Suprapubic skin (tissue), 3 donors: ENCODE results near the gene DNAAF9.

Source experiments
- CTCF ChIP-seq, 2 donors: fragments of 200-600 bp in 1 of 2; fragments of 450-650 bp in 1 of 2; sonication (generic) in 1 of 2; IDR thresholded peaks; one replicate each; pipeline ENCODE4 v1.5.1; 2016 to 2019; ENCODE audit warnings: antibody characterized with exemption in 2 of 2, mild to moderate bottlenecking in 1 of 2, moderate library complexity in 1 of 2
- EP300 ChIP-seq: sonication (generic); formaldehyde crosslinking; IDR thresholded peaks from one replicate; pipeline ENCODE4 v1.6.1; 2017; ENCODE audit warnings: antibody characterized with exemption
- POLR2A ChIP-seq, 2 donors: fragments of 450-650 bp; IDR thresholded peaks; one replicate each; pipeline ENCODE4 v1.6.1; 2017; ENCODE audit warnings: antibody characterized with exemption in 2 of 2, mild to moderate bottlenecking in 2 of 2, moderate library complexity in 2 of 2

- TF ChIP-seq CTCF (IDR thresholded peaks at IDR 0.05), result no peak
- no peak for TF ChIP-seq EP300
- TF ChIP-seq POLR2A (IDR thresholded peaks at IDR 0.05), result no peak
Observed at GRCh38 chr20:3436864-3437574, 29.6 kb upstream of the DNAAF9 start.
